SW 1271 (cell line): ENCODE data around the gene RASD2.

ENCODE experiments used
- DNase-seq, 2 experiments: peaks; one replicate each; lab custom pipeline; 2025; lab: John Stamatoyannopoulos, UW

RASD2 gene

DNA sequence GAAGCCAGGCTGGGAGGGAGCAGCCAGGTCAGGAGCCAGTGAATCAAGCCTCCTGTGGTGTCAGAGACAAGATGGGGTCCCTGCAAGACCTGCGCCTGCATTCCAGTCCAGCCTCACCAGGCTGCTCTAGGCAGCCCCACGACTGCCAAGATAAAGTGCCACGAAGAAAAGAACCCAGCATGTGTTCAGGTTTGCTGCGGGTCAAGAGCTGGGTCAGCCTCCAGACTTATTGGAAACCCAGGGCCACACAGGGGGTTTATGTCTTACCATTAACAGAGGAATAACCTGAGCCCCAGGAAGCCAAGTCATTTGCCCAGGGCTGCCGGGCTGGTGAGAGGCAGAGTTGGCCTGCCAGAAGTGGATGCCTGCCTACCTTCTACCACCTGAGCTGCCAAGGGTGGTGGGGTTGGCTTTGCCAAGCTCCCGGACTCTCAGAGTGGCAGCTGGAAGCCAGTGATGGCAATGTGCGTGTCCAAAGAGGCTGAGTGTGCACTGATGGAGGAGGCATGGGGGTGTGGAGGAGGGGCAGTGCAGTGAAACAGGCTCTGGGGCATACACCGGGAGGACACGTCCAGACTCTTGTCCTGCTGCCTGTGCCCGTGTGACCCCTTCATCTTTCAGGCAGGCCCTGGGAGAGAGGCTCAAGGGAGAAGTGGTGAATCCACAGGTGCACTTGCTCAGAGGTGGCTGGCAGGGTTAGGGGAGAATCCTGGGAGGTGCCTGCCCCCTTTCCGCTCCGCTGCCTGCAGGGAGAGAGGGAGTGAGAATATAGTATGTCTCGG, 1.7 kb downstream of the RASD2 start:
- DNase-seq: no peak

DNA sequence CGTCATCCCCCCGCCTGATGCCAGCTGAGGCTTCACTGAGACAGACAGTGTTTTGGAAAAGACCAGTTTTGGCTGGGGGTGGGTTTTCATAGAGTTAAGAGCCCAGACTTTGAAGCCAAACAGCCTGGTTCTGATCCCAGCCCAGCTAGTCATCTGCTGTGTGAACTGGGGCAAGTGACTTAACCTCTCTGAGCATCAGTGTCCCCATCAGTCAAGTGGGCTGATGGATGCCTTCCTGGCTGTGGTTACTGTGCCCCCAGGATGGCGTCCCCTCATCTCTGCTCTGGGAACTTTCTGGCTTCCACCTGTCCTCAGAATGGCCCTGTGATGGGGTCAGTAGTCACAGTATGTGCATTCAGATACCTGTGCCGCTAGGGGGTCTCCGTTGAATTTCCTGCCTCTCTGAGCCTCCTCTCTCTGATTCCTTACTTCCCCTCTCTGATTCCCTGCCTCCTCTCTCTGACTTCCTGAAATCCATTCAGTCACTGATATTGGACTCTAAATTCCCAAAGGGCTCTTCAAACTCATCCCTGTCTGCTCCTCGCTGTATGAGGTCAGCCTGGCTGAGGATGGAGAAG, 2.4 kb downstream of the RASD2 start:
- no peak for DNase-seq

DNA sequence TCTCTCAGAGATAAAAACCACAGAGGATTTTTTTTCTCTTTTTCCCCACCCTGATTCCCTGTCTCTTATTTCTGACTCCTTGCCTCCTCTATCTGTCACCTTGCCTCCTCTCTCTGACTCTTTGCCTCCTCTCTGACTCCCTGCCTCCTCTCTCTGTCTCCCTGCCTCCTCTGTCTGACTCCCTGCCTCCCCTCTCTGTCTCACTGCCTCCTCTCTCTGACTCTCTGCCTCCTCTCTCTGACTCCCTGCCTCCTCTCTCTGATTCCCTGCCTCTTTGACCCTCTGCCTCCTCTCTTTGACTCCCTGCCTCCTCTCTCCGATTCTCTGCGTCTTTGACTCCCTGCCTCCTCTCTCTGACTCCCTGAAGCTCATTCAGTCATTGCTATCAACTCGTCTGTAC, 3.1 kb downstream of the RASD2 start:
- DNase-seq: no peak

DNA sequence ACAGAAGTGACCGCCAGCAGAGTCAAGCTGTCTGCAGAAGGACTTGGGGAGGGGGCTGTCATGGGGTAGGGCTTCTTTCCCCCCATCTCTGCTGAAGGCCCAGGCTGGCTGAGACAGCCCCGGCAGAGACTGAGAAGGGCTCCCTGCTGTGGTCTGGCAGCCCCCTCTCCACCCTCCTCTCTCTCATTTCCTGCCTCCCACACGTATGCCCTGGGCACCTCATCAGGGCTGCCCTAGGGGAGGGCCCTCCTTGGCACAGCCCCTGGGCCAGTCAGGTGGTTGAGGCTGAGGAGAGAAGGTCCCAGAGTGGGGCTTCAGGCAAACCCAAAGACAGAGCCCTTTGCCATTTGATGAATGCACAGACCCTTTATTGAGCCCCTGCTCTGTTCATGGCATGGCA, 3.6 kb downstream of the RASD2 start:
- no peak for DNase-seq

DNA sequence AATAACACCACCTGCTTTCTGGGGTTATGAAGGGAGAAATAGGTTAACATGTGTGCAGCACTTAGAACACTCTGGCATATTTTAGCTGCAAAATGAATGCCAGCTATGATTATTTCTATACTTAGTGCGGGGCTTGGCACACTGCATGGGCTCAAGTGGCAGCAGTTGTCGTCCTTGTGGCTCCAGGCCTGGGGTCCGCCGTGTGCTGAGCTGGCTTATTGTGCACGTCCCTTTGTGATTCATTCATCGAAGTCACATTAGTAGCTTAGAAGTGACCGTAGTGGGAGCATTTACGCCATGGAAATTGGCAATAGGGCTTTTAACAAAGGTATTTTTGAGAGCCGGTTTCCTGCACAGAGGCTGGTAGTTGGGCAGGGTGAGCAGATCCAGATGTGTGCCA, 4.2 kb downstream of the RASD2 start:
- DNase-seq: no peak

GRCh38 chr22:35546886-35547285, 6.3 kb downstream of the RASD2 start:
- no peak for DNase-seq

DNA sequence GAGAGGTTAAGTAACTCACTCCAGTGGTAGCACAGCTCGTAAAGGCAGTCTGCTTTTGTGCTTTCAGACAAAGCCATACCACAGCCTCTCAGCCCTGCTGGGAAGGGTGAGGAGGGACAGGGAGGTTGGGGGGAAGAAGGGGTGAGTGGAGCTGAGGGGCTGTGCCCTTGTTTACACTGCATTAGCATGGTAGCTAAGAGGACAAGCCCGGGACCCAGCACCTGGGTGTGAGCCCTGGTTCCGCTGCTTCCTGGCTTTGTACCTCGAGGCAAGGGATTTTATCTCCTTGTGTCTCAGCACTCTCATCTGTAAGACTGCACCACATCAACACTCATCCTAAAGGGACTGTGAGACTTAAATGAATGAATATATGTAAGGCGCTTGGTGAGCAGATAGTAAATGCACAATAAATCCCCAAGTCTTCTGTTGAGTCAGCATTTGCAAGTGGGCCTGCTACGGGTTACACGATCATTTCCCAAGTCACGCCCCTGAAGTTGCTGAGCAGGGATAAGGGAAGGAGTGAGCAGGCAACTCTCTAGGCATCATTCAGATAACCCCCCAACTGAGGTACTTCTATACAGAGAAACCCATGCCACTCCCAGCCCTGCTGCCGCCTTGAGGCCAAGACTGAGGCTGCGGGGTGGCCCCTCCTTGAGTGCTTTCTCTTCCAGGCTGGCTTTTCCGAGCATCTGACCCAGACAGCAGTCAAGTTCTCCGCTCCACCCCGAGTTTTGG, 7.5 kb downstream of the RASD2 start:
- DNase-seq: no peak

- DNase-seq: no peak
These were observed 8.1 kb downstream of the RASD2 start for GRCh38 chr22:35548722-35549112.

- DNase-seq: no peak
These were observed 8.7 kb downstream of the RASD2 start for GRCh38 chr22:35549328-35549727.

GRCh38 chr22:35551549-35552177, 11.0 kb downstream of the RASD2 start:
- DNase-seq: no peak

GRCh38 chr22:35552196-35552842, 11.7 kb downstream of the RASD2 start:
- DNase-seq: peak in 1 of 2 experiments; percentile 20

DNA sequence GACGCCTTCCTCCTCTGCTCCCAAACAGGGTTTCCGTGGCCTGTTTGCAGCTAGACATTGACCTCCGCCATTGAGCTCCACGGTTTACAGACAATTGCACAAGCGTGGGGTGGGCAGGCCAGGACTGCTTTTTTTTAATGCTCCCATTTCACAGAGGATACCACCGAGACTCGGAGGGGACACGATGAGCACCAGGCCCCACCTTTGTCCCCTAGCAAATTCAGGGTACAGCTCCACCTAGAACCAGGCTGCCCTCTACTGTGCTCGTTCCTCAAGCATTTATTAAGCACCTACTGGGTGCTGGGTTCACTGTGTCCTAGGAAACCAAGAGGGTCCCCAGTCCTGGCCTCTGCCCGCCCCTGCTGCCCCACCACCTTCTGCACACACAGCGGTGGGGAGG, 12.2 kb downstream of the RASD2 start:
- DNase-seq: no peak

DNA sequence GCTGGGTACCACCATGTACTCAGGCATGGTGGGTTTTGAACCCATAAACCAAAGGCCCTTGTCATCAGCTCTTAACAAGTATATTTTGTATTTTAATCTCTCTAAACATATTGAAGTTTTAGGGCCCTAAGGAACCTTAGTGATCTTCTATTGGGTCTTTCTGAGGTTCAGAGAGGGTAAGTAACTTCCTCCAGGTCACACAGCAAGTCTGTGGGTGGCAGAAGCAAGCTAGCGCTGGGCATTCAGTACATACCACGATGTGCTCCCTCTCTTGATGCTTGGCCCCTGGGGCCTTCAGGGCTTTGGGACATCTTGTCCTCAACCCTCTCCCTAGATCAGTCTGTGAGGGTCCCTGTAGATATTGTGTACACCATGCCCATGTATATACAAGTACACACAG, 12.7 kb downstream of the RASD2 start:
- no peak for DNase-seq

DNA sequence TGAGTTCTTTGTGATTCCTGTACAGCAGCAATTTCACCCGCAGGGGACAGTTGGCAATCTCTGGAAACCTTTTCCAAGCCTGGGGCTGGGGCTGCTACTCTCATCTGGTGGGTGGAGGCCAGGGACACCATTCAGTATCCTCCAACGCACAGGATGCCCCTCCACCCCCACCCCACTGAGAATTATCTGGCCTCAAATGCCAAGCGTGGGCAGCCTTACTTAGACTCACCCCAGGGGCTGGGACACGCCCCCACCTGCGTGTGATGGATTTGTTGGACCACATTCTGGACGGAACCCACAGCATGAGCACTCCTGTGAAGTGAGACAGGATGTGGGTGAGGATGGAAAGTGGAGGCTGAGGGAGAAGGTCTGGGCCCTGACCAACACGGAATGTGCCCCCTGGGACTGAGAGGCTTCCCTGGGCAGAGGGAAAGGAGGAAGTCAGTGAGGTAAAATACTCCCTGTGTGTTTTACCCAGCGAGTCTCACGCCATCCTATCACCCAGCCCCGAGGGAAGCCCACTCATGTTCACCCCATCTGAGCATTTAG, 13.7 kb downstream of the RASD2 start:
- no peak for DNase-seq

GRCh38 chr22:35555483-35555890, 14.9 kb downstream of the RASD2 start:
- DNase-seq: no peak

GRCh38 chr22:35555946-35556547, 15.4 kb downstream of the RASD2 start:
- DNase-seq: no peak

GRCh38 chr22:35556666-35557065, 16.0 kb downstream of the RASD2 start:
- no peak for DNase-seq

DNA sequence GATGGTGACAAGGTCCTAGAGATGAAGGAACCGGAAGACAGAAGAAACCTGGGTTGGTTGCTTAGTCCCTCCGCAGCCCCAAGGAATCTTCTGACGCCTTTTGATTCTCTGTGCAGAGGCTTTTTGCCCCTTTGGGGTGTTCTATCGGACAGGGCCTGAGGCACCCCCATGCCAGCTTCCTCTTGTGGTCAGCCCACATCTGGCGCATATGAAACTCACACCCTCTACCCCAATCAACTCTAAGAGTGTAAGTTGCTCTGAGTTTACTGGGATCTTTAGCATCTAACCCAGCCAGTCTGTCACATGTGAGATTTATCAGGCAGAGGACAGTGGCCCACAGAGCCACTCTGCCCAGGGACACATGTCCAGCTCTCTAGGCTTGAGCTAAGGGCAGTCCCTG, 17.4 kb downstream of the RASD2 start:
- DNase-seq: no peak

- DNase-seq: no peak
These were observed 18.1 kb downstream of the RASD2 start for GRCh38 chr22:35558719-35559118.

- no peak for DNase-seq
These were observed 18.8 kb downstream of the RASD2 start for GRCh38 chr22:35559354-35560005.

GRCh38 chr22:35560366-35560765, 19.7 kb downstream of the RASD2 start:
- DNase-seq: no peak
